ENCODE results near the gene BORCS5. TPM values are rescaled to one million over a fixed set of nuclear protein-coding genes. Genes with fewer than 3 reads are reported as not detected.

BORCS5 gene
- total RNA-seq, 1 donor from 2014 or later: 6.1 TPM

- DNase-seq (ENCODE audit: low read depth): no peak
- TF ChIP-seq, protein P1, sequence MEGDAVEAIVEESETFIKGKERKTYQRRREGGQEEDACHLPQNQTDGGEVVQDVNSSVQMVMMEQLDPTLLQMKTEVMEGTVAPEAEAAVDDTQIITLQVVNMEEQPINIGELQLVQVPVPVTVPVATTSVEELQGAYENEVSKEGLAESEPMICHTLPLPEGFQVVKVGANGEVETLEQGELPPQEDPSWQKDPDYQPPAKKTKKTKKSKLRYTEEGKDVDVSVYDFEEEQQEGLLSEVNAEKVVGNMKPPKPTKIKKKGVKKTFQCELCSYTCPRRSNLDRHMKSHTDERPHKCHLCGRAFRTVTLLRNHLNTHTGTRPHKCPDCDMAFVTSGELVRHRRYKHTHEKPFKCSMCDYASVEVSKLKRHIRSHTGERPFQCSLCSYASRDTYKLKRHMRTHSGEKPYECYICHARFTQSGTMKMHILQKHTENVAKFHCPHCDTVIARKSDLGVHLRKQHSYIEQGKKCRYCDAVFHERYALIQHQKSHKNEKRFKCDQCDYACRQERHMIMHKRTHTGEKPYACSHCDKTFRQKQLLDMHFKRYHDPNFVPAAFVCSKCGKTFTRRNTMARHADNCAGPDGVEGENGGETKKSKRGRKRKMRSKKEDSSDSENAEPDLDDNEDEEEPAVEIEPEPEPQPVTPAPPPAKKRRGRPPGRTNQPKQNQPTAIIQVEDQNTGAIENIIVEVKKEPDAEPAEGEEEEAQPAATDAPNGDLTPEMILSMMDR (conservative IDR thresholded peaks at IDR 0.05; ENCODE audit: low read depth, low read length): no peak
- H3K4me3 ChIP-seq (ENCODE audit: low read depth, low read length): no peak overlapping the region
Observed at GRCh38 chr12:12433203-12433731, 76.4 kb downstream of the BORCS5 start.

DNA sequence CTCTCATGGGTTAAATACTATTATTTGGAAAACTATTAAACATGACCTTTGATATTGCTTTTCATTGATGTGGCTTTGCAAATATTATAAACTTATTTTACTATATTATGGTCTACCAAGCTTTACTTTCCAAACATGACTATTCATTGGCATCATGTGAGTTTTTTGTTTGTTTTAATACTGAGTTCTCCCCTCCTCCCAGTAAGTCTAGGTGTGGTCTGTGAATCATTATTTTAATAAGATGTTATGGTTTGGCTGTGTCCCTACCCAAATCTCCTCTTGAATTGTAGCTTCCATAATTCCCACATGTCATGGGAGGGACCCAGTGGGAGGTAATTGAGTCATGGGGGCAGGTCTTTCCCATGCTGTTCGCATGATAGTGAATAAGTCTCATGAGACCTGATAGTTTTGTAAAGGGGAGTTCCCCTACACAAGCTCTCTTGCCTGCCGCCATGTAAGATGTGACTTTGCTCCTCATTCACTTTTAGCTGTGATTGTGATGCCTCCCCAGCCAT lies 80.0 kb downstream of the BORCS5 start:
- H3K4me3 ChIP-seq (ENCODE audit: low read depth, low read length): no peak overlapping the region
- DNase-seq (ENCODE audit: low read depth): no peak
- TF ChIP-seq, protein P1 (conservative IDR thresholded peaks at IDR 0.05; ENCODE audit: low read depth, low read length): no peak

GRCh38 chr12:12439636-12440035 lies 82.8 kb downstream of the BORCS5 start:
- DNase-seq (ENCODE audit: low read depth): no peak
- TF ChIP-seq, protein P1 (conservative IDR thresholded peaks at IDR 0.05; ENCODE audit: low read depth, low read length): no peak

GRCh38 chr12:12440784-12441428 lies 84.0 kb downstream of the BORCS5 start:
- no peak overlapping the region for H3K4me3 ChIP-seq (ENCODE audit: low read depth, low read length)
- no peak for DNase-seq (ENCODE audit: low read depth)
- TF ChIP-seq, protein P1 (conservative IDR thresholded peaks at IDR 0.05; ENCODE audit: low read depth, low read length): no peak

More at GRCh38 chr12:12439636-12440035, 82.8 kb downstream of the BORCS5 start:
- no peak overlapping the region for H3K4me3 ChIP-seq (ENCODE audit: low read depth, low read length)

GRCh38 chr12:12441429-12441807 lies 84.5 kb downstream of the BORCS5 start:
- DNase-seq (ENCODE audit: low read depth): no peak
- no peak overlapping the region for H3K4me3 ChIP-seq (ENCODE audit: low read depth, low read length)
- TF ChIP-seq, protein P1 (conservative IDR thresholded peaks at IDR 0.05; ENCODE audit: low read depth, low read length): no peak

DNA sequence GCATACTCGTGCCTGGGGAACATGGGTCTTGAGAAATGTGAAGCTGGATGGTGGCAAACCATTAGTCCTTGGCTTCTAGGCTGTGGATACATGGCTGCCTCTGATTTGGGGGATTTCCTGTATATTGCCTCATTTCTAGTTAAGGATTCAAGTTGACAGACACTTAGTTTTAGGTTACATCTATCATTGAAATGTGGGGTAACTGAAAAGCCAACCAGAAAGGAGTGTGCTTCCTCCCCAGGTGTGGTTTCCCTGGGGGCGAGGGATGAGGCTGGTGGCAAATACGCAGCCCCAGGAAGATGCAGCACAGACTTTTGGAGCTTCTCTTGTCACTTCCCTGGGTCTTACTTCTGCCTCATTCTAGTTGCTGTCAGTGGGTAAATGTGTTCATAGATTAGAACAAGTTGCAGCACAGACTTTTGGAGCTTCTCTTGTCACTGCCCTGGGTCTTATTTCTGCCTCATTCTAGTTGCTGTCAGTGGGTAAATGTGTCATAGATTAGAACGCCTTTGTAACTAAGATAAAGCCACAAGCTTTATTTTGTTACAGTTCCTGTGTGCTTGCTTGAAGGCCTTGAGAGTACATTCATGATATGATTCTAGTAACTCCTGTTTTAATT lies 85.1 kb downstream of the BORCS5 start:
- no peak overlapping the region for H3K4me3 ChIP-seq (ENCODE audit: low read depth, low read length)
- DNase-seq (ENCODE audit: low read depth): no peak
- TF ChIP-seq, protein P1 (conservative IDR thresholded peaks at IDR 0.05; ENCODE audit: low read depth, low read length): no peak

Measured in epithelial cell of proximal tubule (primary cell).